Effector memory CD8-positive, alpha-beta T cell (primary cell): ENCODE results near the gene VPS26B.
"Not testable (repeated sequence)": the region's sequence is repeated elsewhere in the genome, so short reads cannot be mapped to it uniquely, and the experiment has no call there.

Source experiments
- ATAC-seq: fragments of 150-1000 bp; cut with Tn5 transposase; replicated peaks from 2 replicates; pipeline ENCODE4 v1.10.0; 2021; ENCODE audit warnings: mild to moderate bottlenecking, moderate library complexity
- DNase-seq, 3 experiments: peaks; one replicate each; pipeline ENCODE4 v3.0.0; 2021
- H3K27ac Mint-ChIP-seq, 2 donors: one replicate each; pipeline ENCODE4 v1.8.0; 2022; ENCODE audit warnings: mild to moderate bottlenecking in 2 of 2, mixed read lengths in 2 of 2, moderate library complexity in 2 of 2
- H3K27me3 Mint-ChIP-seq, 2 donors: one replicate each; pipeline ENCODE4 v1.8.0; 2022; ENCODE audit warnings: mixed read lengths in 2 of 2
- H3K36me3 Mint-ChIP-seq: one replicate; pipeline ENCODE4 v1.8.0; 2022; ENCODE audit warnings: mild to moderate bottlenecking, moderate library complexity, mixed read lengths; ENCODE audit not compliant: insufficient read depth
- H3K4me1 Mint-ChIP-seq, 2 donors: one replicate each; pipeline ENCODE4 v1.8.0; 2022; ENCODE audit warnings: low read depth in 2 of 2, mixed read lengths in 2 of 2
- H3K4me3 Mint-ChIP-seq, 2 donors: one replicate each; pipeline ENCODE4 v1.8.0; 2022; ENCODE audit warnings: mild to moderate bottlenecking in 2 of 2, mixed read lengths in 2 of 2, moderate library complexity in 2 of 2
- H3K9me3 Mint-ChIP-seq, 2 donors: one replicate each; pipeline ENCODE4 v1.8.0; 2022; ENCODE audit warnings: mixed read lengths in 2 of 2

VPS26B gene

GRCh38 chr11:134284349-134284748 is 59.9 kb downstream of the VPS26B start:
- DNase-seq, H3K4me3 Mint-ChIP-seq, H3K9me3 Mint-ChIP-seq, H3K36me3 Mint-ChIP-seq, H3K27ac Mint-ChIP-seq, ATAC-seq, H3K4me1 Mint-ChIP-seq: not testable (repeated sequence)
- H3K27me3 Mint-ChIP-seq, result peaks cover 0 to 36% of the 10 kb centered on the region in 2 donors

- no peaks in the 10 kb centered on the region for H3K9me3 Mint-ChIP-seq
- DNase-seq (no peak), ATAC-seq (no peak)
- H3K27ac Mint-ChIP-seq, result no peak overlapping the region
- H3K4me1 Mint-ChIP-seq, result no peaks in the 10 kb centered on the region
- H3K36me3 Mint-ChIP-seq, result no peaks in the 10 kb centered on the region
- H3K27me3 Mint-ChIP-seq, result peaks cover 0 to 40% of the 10 kb centered on the region in 2 donors
- H3K4me3 Mint-ChIP-seq, result no peak overlapping the region
Observed at GRCh38 chr11:134287561-134287960, 63.1 kb downstream of the VPS26B start.

GRCh38 chr11:134288486-134288885 is 64.0 kb downstream of the VPS26B start:
- no peaks in the 10 kb centered on the region for H3K9me3 Mint-ChIP-seq
- DNase-seq (no peak), ATAC-seq (no peak)
- no peak overlapping the region for H3K4me3 Mint-ChIP-seq
- H3K27me3 Mint-ChIP-seq, result peaks cover 0 to 38% of the 10 kb centered on the region in 2 donors
- H3K36me3 Mint-ChIP-seq, result no peaks in the 10 kb centered on the region
- H3K4me1 Mint-ChIP-seq, result no peaks in the 10 kb centered on the region
- H3K27ac Mint-ChIP-seq, result no peak overlapping the region

GRCh38 chr11:134289167-134289566 is 64.7 kb downstream of the VPS26B start:
- no peaks in the 10 kb centered on the region for H3K36me3 Mint-ChIP-seq
- H3K9me3 Mint-ChIP-seq, result no peaks in the 10 kb centered on the region
- H3K4me3 Mint-ChIP-seq, result no peak overlapping the region
- DNase-seq (no peak), ATAC-seq (no peak)
- H3K4me1 Mint-ChIP-seq, result no peaks in the 10 kb centered on the region
- peak overlapping the region in 1 of 2 donors; percentile 12 for H3K27ac Mint-ChIP-seq
- H3K27me3 Mint-ChIP-seq, result peaks cover 0 to 31% of the 10 kb centered on the region in 2 donors

- Mint-ChIP-seq H3K27ac (no peak overlapping the region), H3K4me1 (no peaks in the 10 kb centered on the region), H3K9me3 (no peaks in the 10 kb centered on the region)
Observed at GRCh38 chr11:134289789-134290188, 65.3 kb downstream of the VPS26B start.

GRCh38 chr11:134290646-134291045 is 66.2 kb downstream of the VPS26B start:
- ATAC-seq (no peak), DNase-seq (no peak)
- no peaks in the 10 kb centered on the region for H3K4me1 Mint-ChIP-seq
- no peaks in the 10 kb centered on the region for H3K36me3 Mint-ChIP-seq
- H3K27ac Mint-ChIP-seq, result no peak overlapping the region
- H3K4me3 Mint-ChIP-seq, result no peak overlapping the region
- no peaks in the 10 kb centered on the region for H3K9me3 Mint-ChIP-seq
- peaks cover 0 to 28% of the 10 kb centered on the region in 2 donors for H3K27me3 Mint-ChIP-seq

More at GRCh38 chr11:134289789-134290188, 65.3 kb downstream of the VPS26B start:
- Mint-ChIP-seq H3K4me3 (no peak overlapping the region), H3K36me3 (no peaks in the 10 kb centered on the region), H3K27me3 (peaks cover 0 to 28% of the 10 kb centered on the region in 2 donors)
- no peak for DNase-seq
- ATAC-seq, result no peak

- ATAC-seq, result no peak
- Mint-ChIP-seq H3K9me3 (no peaks in the 10 kb centered on the region), H3K27ac (no peak overlapping the region), H3K4me3 (no peak overlapping the region), H3K36me3 (no peaks in the 10 kb centered on the region), H3K4me1 (no peaks in the 10 kb centered on the region), H3K27me3 (peaks cover 0 to 23% of the 10 kb centered on the region in 2 donors)
- no peak for DNase-seq
Observed at GRCh38 chr11:134291196-134291595, 66.7 kb downstream of the VPS26B start.

GRCh38 chr11:134292661-134293060 is 68.2 kb downstream of the VPS26B start:
- DNase-seq, result no peak
- Mint-ChIP-seq H3K9me3 (no peaks in the 10 kb centered on the region), H3K27me3 (peaks cover 0 to 18% of the 10 kb centered on the region in 2 donors), H3K36me3 (no peaks in the 10 kb centered on the region), H3K4me1 (no peaks in the 10 kb centered on the region), H3K27ac (no peak overlapping the region), H3K4me3 (no peak overlapping the region)
- no peak for ATAC-seq

- DNase-seq (no peak), ATAC-seq (no peak)
- no peaks in the 10 kb centered on the region for H3K36me3 Mint-ChIP-seq
- H3K9me3 Mint-ChIP-seq, result no peaks in the 10 kb centered on the region
- H3K4me1 Mint-ChIP-seq, result no peaks in the 10 kb centered on the region
- H3K4me3 Mint-ChIP-seq, result no peak overlapping the region
- peaks cover 0 to 11% of the 10 kb centered on the region in 2 donors for H3K27me3 Mint-ChIP-seq
- no peak overlapping the region for H3K27ac Mint-ChIP-seq
Observed at GRCh38 chr11:134293119-134294113, 68.9 kb downstream of the VPS26B start.

GRCh38 chr11:134294664-134295063 is 70.2 kb downstream of the VPS26B start:
- Mint-ChIP-seq H3K4me3 (no peak overlapping the region), H3K36me3 (no peaks in the 10 kb centered on the region), H3K27me3 (peaks cover 0 to 10% of the 10 kb centered on the region in 2 donors), H3K27ac (no peak overlapping the region), H3K9me3 (no peaks in the 10 kb centered on the region), H3K4me1 (no peaks in the 10 kb centered on the region)
- ATAC-seq (no peak), DNase-seq (no peak)
